ENCODE measurements around the gene LYRM4. TPM values are rescaled to one million over a fixed set of nuclear protein-coding genes. Genes with fewer than 3 reads are reported as not detected.

Gene LYRM4
- total RNA-seq, 1 donor from 2014 or later = 39.0 TPM

DNA sequence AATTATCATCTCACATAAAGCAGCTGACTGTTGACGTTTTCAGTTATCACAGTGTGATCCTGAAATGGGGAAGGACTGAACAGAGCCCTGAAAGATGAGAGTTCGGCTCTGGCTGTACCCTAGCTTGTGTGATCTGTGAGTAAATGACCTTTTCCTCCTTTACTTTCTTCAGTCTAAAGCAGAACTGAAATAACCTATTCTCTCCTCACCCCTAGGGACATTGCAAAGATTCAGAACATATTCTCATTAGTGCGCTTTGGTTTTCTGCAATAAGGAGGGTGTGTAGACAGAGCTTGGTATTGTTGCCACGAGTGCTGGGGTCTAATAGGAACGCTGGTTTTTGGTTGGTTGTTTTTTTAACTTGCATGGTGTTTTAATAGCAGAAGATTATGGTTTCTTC is 17.3 kb upstream of the LYRM4 start:
- H3K27ac Mint-ChIP-seq (ENCODE audit: unreplicated experiment) = no peak overlapping the region

DNA sequence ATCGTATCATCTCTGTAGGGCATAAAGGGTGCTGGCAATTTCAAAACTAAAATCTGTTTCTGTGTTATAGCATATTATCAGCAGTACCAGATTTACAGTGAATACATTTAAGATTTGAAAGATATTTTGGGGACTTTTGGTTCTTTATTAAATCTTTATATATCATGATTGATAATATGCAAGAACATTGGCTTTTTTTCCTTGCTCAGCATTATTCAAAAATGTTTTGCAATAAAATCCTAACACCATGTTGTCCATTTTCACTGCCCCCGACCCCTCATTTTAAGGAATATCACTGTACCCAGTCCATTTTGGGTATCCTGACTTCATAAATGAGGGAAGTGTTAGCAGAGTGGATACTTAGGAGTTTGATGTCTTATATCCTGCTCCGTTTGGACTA is 16.8 kb upstream of the LYRM4 start:
- Mint-ChIP-seq H3K36me3 (ENCODE audit: low read depth, unreplicated experiment) (no peaks in the 10 kb centered on the region), H3K4me3 (ENCODE audit: unreplicated experiment) (no peak overlapping the region), H3K4me1 (ENCODE audit: unreplicated experiment) (peaks cover 8% of the 10 kb centered on the region), H3K27ac (ENCODE audit: unreplicated experiment) (no peak overlapping the region), H3K27me3 (ENCODE audit: unreplicated experiment) (no peaks in the 10 kb centered on the region), H3K9me3 (ENCODE audit: unreplicated experiment) (no peaks in the 10 kb centered on the region)
- DNase-seq (ENCODE audit: low spot score) = no peak
- TF ChIP-seq, protein P1, sequence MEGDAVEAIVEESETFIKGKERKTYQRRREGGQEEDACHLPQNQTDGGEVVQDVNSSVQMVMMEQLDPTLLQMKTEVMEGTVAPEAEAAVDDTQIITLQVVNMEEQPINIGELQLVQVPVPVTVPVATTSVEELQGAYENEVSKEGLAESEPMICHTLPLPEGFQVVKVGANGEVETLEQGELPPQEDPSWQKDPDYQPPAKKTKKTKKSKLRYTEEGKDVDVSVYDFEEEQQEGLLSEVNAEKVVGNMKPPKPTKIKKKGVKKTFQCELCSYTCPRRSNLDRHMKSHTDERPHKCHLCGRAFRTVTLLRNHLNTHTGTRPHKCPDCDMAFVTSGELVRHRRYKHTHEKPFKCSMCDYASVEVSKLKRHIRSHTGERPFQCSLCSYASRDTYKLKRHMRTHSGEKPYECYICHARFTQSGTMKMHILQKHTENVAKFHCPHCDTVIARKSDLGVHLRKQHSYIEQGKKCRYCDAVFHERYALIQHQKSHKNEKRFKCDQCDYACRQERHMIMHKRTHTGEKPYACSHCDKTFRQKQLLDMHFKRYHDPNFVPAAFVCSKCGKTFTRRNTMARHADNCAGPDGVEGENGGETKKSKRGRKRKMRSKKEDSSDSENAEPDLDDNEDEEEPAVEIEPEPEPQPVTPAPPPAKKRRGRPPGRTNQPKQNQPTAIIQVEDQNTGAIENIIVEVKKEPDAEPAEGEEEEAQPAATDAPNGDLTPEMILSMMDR (IDR thresholded peaks at IDR 0.05; ENCODE audit: unreplicated experiment) = no peak

More for the DNA sequence above, 17.3 kb upstream of the LYRM4 start:
- no peaks in the 10 kb centered on the region for H3K27me3 Mint-ChIP-seq (ENCODE audit: unreplicated experiment)
- no peaks in the 10 kb centered on the region for H3K36me3 Mint-ChIP-seq (ENCODE audit: low read depth, unreplicated experiment)
- TF ChIP-seq, protein P1 (IDR thresholded peaks at IDR 0.05; ENCODE audit: unreplicated experiment) = no peak
- no peaks in the 10 kb centered on the region for H3K9me3 Mint-ChIP-seq (ENCODE audit: unreplicated experiment)
- DNase-seq (ENCODE audit: low spot score) = no peak
- H3K4me3 Mint-ChIP-seq (ENCODE audit: unreplicated experiment) = no peak overlapping the region
- H3K4me1 Mint-ChIP-seq (ENCODE audit: unreplicated experiment) = peaks cover 8% of the 10 kb centered on the region

DNA sequence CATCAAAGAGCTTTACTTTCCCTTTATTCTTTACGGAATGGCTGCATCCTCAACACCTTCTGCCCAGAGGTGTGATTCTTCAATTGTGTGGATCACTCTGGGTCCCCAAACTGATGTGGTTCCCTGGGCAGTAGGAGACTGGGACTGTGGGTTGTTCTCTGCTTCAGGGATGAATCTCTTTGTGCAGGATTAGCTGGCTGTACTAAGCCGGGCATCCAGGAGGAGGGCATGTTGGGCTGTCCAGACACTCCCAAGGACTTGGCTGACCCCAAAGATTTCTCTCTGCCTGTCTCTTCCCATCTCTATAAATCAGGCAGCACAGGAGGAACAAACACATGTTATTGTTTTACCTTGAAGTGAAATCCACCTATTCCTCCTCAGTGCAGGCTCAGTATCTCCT is 15.8 kb upstream of the LYRM4 start:
- Mint-ChIP-seq H3K27ac (ENCODE audit: unreplicated experiment) (no peak overlapping the region), H3K4me3 (ENCODE audit: unreplicated experiment) (no peak overlapping the region), H3K4me1 (ENCODE audit: unreplicated experiment) (peaks cover 8% of the 10 kb centered on the region), H3K9me3 (ENCODE audit: unreplicated experiment) (no peaks in the 10 kb centered on the region), H3K27me3 (ENCODE audit: unreplicated experiment) (no peaks in the 10 kb centered on the region), H3K36me3 (ENCODE audit: low read depth, unreplicated experiment) (no peaks in the 10 kb centered on the region)
- DNase-seq (ENCODE audit: low spot score) = no peak
- TF ChIP-seq, protein P1 (IDR thresholded peaks at IDR 0.05; ENCODE audit: unreplicated experiment) = no peak

DNA sequence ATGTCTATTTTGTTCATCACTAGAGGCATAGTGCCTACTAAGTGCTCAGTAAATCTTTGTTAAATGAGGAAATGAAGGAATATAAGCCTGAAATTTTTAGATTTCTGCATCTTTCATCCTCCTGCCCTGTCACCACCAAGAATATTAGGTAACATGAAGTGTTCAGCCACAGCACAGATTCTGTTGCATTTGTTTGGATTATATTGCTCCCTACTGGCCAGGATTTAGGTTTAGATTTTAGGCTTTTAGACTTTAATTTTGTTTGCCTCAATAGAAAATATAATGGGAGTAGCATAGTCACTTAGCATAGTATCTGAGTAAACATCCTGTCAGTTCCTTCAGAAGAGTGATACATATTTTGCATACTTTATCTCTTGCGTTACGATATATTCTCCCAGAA is 14.7 kb upstream of the LYRM4 start:
- no peak overlapping the region for H3K27ac Mint-ChIP-seq (ENCODE audit: unreplicated experiment)
- H3K4me3 Mint-ChIP-seq (ENCODE audit: unreplicated experiment) = no peak overlapping the region
- H3K27me3 Mint-ChIP-seq (ENCODE audit: unreplicated experiment) = no peaks in the 10 kb centered on the region
- no peaks in the 10 kb centered on the region for H3K36me3 Mint-ChIP-seq (ENCODE audit: low read depth, unreplicated experiment)
- H3K9me3 Mint-ChIP-seq (ENCODE audit: unreplicated experiment) = no peaks in the 10 kb centered on the region
- peaks cover 15% of the 10 kb centered on the region for H3K4me1 Mint-ChIP-seq (ENCODE audit: unreplicated experiment)
- TF ChIP-seq, protein P1 (IDR thresholded peaks at IDR 0.05; ENCODE audit: unreplicated experiment) = no peak
- no peak for DNase-seq (ENCODE audit: low spot score)

DNA sequence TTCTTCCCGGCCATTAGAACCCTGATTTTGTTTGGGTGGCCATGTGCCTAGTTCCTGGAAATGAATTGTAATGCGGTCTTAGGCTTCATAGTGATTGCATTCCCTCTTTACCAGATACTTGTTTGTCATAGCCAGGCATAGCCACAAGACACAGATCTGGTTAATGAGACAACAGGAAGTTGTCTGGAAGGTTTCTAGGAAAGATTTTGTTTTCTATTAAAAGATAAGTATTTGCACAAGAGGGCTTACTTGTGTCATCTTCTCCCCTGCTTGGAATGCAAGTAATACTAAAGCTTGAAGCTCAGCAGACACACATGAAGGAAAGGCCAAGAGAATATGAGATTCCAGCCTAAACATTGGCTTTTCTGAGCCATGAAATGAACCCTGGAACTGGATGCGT is 13.5 kb upstream of the LYRM4 start:
- TF ChIP-seq, protein P1 (IDR thresholded peaks at IDR 0.05; ENCODE audit: unreplicated experiment) = no peak
- Mint-ChIP-seq H3K9me3 (ENCODE audit: unreplicated experiment) (no peaks in the 10 kb centered on the region), H3K36me3 (ENCODE audit: low read depth, unreplicated experiment) (no peaks in the 10 kb centered on the region), H3K27ac (ENCODE audit: unreplicated experiment) (no peak overlapping the region), H3K4me3 (ENCODE audit: unreplicated experiment) (no peak overlapping the region), H3K4me1 (ENCODE audit: unreplicated experiment) (peaks cover 19% of the 10 kb centered on the region), H3K27me3 (ENCODE audit: unreplicated experiment) (no peaks in the 10 kb centered on the region)
- DNase-seq (ENCODE audit: low spot score) = no peak
